HG02678 (cell line): Measurements from ENCODE around the gene CDH4.

Experiments
- ATAC-seq: cut with Tn5 transposase; IDR thresholded peaks from one replicate; pipeline ENCODE4 v1.9.1; 2021; ENCODE audit warnings: mild to moderate bottlenecking, moderate library complexity; ENCODE audit not compliant: unreplicated experiment

Gene CDH4

GRCh38 chr20:61567204-61567603, 315.1 kb downstream of the CDH4 start:
- ATAC-seq = no peak

GRCh38 chr20:61569825-61570224, 317.8 kb downstream of the CDH4 start:
- ATAC-seq = no peak

- no peak for ATAC-seq
These were observed 318.7 kb downstream of the CDH4 start for GRCh38 chr20:61570646-61571195.

- no peak for ATAC-seq
These were observed 319.2 kb downstream of the CDH4 start for GRCh38 chr20:61571221-61571620.

- no peak for ATAC-seq
These were observed 320.1 kb downstream of the CDH4 start for GRCh38 chr20:61571916-61572711.

- ATAC-seq = no peak
These were observed 320.7 kb downstream of the CDH4 start for GRCh38 chr20:61572789-61573188.

- ATAC-seq = no peak
These were observed 321.6 kb downstream of the CDH4 start for GRCh38 chr20:61573415-61574305.

GRCh38 chr20:61575151-61575937, 323.3 kb downstream of the CDH4 start:
- no peak for ATAC-seq

GRCh38 chr20:61576372-61576771, 324.3 kb downstream of the CDH4 start:
- no peak for ATAC-seq

GRCh38 chr20:61577065-61577464, 325.0 kb downstream of the CDH4 start:
- ATAC-seq = no peak

- no peak for ATAC-seq
These were observed 327.8 kb downstream of the CDH4 start for GRCh38 chr20:61579908-61580307.

GRCh38 chr20:61580958-61581824, 329.1 kb downstream of the CDH4 start:
- no peak for ATAC-seq

- ATAC-seq = no peak
These were observed 329.7 kb downstream of the CDH4 start for GRCh38 chr20:61581825-61582188.

- no peak for ATAC-seq
These were observed 330.3 kb downstream of the CDH4 start for GRCh38 chr20:61582196-61582923.

GRCh38 chr20:61583356-61583755, 331.3 kb downstream of the CDH4 start:
- no peak for ATAC-seq

GRCh38 chr20:61584851-61585250, 332.8 kb downstream of the CDH4 start:
- no peak for ATAC-seq

- ATAC-seq = no peak
These were observed 333.7 kb downstream of the CDH4 start for GRCh38 chr20:61585764-61586163.

- ATAC-seq = no peak
These were observed 335.0 kb downstream of the CDH4 start for GRCh38 chr20:61587036-61587435.

- no peak for ATAC-seq
These were observed 335.7 kb downstream of the CDH4 start for GRCh38 chr20:61587681-61588289.
